Right ventricle myocardium inferior (tissue), 1 donor: ENCODE data around the gene IL17C. TPM values are rescaled to one million over a fixed set of nuclear protein-coding genes. Genes with fewer than 3 reads are reported as not detected.

Experiments
- ATAC-seq: fragments of 200-7000 bp; cut with Tn5 transposase; one replicate; pipeline ENCODE4 v1.9.1; 2020; ENCODE audit warnings: mild to moderate bottlenecking, moderate library complexity
- DNase-seq: peaks from one replicate; pipeline ENCODE4 v3.0.0; 2021; ENCODE audit errors: missing footprints
- intact Hi-C: fragments of 100-400 bp; cut with DNase I; formaldehyde crosslinking; loops from one replicate; pipeline ENCODE4 v1.11.0; 2022
- total RNA-seq: library from RNA; stranded (reverse); fragmentation: NEBNext Ultra II Directional; extraction: Animal tissue kit (Norgen Biotek cat#: 25700); gene quantifications from one replicate; pipeline ENCODE4 v1.2.1, GENCODE V29; 2021
- donor health status: DM: no; HTN: yes; CAD: no; lungs with severe emphysema.

IL17C gene
- total RNA-seq, 1 donor from 2014 or later: not detected

DNA sequence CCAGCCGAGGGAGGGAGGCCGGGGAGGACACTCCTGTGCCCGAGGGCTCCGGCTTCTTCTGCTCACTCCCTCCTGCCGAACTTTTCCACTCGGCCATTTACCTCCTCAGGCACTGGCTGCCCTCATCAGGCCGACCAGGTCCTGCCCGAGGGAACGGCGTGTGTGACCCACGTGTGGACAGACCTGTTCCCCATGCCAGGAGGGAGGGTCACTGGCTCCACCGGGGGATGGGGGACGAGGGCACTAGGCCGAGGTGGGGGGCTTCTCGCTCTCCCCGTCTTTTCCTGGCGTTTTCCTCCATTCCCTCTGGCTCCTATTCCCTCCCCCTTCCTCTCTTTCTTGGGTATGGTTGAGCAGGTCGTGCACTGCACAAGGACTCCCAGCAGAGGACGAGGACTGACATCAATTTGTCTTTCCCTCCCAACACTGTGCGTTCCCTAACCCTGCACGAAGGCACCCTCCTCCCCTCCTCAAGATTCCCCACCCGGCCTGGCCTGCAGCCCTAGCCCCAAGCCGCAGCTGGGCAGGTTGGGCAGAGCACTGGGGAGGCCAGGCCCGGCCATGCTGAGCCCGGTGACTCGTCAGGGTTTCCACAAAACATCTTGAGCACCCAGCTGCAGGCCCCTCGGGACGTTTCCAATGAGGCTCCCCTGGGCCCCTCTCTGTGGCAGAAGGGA is 3.2 kb upstream of the IL17C start:
- ATAC-seq (no peak), DNase-seq (no peak)
- intact Hi-C loops: no loop called here

DNA sequence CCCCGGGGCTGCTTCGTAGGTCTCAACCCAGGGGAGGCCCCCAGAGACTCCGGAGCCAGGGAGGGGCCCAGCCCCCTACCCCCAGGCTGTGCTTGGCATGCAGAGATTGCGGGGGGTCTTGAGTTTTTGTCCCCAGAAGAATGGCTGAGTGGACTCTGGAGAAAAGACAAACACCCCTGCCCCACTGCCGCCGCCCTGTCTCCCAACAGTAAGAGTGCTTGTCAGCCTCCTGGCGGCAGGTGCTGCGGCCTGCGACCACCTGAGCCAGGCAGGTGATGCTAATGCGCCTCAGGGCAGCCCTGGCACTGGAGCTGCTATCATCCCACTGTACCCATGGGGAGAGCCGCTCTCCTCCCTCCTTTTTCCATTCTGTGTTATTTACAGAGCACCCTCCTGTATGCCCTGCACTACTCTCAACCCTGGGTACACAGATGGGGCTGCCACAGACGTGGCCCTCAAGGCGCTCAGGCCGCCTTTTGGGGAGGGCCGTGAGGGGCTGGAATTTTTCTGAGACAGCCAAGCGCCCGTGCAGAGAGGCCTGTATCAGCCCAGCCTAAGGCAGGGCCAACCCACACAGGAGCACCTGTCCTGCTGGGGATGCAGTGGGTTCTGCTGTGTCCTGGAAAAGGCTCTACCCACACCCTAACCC is 2.6 kb upstream of the IL17C start:
- ATAC-seq (no peak), DNase-seq (no peak)
- intact Hi-C loops: no loop called here

DNA sequence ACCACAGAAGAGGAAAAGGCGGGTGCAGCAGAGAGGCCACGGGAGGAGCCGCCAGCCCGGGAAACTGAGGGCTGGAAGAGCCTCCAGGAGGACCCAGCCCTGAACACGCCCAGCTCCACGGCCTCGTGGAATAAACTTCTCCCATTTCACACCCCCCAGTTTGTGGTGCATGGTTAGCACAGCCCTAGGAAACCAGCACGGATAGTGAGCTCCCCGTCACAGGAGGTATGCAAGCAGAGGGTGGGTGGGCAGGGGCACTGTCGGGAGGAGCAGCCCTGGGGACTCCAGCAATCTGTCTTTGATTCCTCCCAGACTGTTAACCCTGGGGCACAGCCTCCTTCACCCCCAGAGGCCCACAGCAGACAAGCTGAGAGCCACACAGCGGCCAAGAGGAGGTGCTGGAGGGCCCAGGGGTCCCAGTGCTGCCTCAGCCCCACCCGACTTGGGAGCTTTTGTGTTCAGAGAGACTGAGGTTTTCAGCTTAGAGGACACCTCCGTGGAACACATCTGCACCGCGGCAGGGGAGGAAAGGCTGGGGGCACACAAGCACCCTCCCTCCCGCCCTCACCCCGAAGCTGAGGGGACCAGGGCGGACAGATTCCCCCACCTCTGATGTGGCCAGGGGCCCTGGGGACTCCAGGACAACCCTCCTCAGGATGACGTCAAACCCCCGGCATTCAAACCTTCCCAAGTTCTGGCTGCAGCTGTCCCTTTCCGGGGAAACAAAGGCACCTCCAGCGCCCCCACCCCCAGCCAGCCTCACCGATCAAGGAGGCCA is 1.7 kb upstream of the IL17C start:
- ATAC-seq: no peak
- intact Hi-C loops: no loop called here
- no peak for DNase-seq

DNA sequence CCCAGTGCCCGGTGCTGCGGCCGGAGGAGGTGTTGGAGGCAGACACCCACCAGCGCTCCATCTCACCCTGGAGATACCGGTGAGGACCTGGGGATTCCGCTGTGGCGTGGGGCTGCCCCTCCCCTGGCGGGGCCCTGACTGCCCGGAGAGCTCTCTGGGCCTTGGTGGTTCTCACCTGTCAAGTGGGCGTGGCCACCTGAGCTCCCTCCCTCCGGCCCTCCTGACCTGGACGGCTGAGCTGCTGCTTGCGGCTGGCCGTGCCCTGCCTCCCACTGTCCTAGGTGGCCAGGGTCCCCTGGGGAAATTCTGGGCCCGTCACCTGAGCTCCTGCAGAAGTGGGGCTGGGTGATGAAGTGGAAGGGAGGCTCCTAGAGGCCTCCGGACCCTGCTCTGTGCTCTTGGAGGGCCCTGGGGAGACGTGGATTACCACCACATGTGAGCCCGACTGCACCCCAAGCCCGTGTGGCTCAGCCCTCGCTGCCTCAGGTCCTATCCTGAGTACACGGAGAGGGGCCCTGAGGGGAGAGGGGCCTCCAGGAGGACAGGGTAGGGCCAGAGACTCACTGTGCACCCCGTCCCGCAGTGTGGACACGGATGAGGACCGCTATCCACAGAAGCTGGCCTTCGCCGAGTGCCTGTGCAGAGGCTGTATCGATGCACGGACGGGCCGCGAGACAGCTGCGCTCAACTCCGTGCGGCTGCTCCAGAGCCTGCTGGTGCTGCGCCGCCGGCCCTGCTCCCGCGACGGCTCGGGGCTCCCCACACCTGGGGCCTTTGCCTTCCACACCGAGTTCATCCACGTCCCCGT is 1.1 kb downstream of the IL17C start:
- ATAC-seq: no peak
- intact Hi-C loops: no loop called here
- DNase-seq: no peak

DNA sequence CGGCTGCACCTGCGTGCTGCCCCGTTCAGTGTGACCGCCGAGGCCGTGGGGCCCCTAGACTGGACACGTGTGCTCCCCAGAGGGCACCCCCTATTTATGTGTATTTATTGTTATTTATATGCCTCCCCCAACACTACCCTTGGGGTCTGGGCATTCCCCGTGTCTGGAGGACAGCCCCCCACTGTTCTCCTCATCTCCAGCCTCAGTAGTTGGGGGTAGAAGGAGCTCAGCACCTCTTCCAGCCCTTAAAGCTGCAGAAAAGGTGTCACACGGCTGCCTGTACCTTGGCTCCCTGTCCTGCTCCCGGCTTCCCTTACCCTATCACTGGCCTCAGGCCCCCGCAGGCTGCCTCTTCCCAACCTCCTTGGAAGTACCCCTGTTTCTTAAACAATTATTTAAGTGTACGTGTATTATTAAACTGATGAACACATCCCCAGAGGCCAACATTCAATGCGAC is 1.7 kb downstream of the IL17C start:
- intact Hi-C loops: no loop called here
- no peak for ATAC-seq
- DNase-seq: no peak

GRCh38 chr16:88640498-88641247 is 2.3 kb downstream of the IL17C start:
- DNase-seq: no peak
- intact Hi-C loops: no loop called here

DNA sequence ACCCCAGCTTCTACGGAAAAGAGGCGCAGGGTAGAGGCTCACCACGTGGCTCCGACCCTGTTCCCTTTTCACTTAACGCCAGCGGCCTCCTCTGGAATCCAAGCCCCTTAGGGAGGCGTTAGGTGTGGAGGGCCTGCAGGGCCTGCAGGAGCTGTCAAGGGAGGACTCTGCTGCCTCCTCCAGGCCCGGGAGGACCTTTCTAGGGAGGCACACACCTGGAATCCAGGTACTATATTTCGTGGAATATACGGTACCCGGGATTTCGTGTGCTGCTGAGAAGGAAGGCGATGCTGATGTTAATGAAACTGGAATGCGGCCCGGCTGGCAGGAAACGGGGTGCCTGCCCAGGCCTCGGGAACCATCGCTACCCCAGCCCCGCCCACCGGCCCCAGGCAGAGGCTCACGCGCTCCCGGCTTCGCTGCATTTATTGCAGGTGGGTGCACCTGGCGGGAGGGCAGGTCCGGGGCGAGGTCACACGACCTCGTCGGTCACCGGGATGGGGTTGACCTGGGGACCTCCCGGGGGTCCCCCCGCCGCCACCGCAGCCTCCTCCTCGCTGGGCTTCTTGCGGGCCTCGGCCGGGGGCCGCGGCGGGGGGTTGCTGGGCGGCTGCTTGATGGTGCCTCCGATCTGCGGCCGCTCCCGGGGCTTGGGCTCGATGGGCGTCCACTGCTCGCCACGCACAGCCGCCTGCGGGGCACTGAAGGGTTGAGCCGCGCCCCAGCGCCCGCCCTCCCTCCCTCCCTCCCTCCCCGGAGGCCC is 4.7 kb downstream of the IL17C start:
- intact Hi-C loops: no loop called here
- ATAC-seq: no peak
- no peak for DNase-seq

More at GRCh38 chr16:88640498-88641247, 2.3 kb downstream of the IL17C start:
- no peak for ATAC-seq

DNA sequence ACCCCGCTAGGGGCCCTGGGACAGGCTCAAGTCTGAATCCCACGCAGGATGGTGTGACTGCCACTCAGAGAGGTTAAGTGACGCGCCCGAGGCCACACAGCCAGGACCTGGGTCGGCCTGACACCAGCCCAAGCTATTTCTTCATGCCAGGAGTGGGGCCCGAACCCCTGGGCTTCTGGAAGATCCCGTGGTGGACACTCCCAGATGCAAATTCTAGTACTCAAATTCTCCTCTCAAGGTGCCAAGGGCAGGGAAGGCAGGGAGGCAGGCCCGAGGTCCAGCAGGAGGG is 5.2 kb downstream of the IL17C start:
- intact Hi-C loops: no loop called here
- no peak for ATAC-seq
- no peak for DNase-seq

- DNase-seq: no peak
- ATAC-seq: no peak
- intact Hi-C loops: no loop called here
These were observed 7.1 kb downstream of the IL17C start for GRCh38 chr16:88645455-88645854.

DNA sequence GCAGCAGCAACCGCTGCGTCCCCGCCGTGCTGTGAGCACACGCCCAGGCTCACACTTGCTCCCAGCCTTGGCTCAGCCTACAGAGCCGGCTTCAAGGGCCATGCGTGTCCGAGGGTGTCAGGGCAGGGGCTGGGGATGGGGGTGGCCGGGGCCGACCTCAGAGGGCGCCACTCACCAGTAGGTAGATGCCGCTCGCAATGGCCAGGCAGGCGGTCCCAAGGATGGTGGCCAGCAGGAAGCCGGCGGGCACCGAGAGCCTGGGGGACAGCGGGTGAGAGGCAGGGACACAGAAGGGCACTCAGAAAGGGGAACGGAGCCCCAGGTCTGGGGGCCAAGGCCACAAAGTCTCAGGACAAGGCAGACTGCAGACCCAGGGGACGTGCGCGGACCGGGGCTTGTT is 7.6 kb downstream of the IL17C start:
- ATAC-seq (no peak), DNase-seq (no peak)
- intact Hi-C loops: no loop called here

DNA sequence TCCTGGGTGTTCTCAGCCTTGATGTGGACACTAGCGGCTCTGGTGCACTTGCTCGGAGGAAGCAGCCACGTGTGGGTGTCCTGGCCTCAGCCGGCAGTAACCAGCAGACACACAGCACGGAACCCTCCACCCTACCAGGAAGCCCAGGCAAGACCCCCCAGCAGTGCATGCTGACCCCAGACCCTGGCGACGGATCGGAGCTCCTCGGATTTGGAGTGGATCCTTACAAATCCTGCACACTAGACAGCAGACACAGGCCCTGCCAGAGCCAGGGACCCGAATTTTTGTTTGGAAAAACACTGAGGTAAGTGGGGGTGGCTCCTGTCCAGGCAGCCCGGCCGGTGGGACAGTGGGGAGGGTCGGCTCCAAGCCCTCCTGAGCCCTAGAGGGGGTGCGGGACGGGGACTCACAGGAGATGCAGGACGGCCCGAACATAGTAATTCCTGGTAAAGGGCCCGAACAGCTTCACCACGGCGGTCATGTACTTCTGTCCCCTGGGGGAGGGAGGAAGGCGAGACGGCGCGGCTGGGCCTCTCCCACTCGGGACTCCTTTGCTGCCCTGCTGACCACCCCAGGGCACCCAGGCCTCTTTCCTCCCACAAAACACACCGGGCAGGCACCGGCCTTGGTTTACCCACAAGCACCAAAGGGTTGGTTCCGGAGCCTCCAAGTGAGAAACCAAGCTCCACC is 8.1 kb downstream of the IL17C start:
- no peak for DNase-seq
- ATAC-seq: no peak
- intact Hi-C loops: no loop called here

- intact Hi-C loops: no loop called here
- DNase-seq (no peak), ATAC-seq (no peak)
These were observed 9.1 kb downstream of the IL17C start for GRCh38 chr16:88647178-88648070.

GRCh38 chr16:88649195-88649923 is 11.0 kb downstream of the IL17C start:
- intact Hi-C loops: no loop called here
- DNase-seq (no peak), ATAC-seq (no peak)

DNA sequence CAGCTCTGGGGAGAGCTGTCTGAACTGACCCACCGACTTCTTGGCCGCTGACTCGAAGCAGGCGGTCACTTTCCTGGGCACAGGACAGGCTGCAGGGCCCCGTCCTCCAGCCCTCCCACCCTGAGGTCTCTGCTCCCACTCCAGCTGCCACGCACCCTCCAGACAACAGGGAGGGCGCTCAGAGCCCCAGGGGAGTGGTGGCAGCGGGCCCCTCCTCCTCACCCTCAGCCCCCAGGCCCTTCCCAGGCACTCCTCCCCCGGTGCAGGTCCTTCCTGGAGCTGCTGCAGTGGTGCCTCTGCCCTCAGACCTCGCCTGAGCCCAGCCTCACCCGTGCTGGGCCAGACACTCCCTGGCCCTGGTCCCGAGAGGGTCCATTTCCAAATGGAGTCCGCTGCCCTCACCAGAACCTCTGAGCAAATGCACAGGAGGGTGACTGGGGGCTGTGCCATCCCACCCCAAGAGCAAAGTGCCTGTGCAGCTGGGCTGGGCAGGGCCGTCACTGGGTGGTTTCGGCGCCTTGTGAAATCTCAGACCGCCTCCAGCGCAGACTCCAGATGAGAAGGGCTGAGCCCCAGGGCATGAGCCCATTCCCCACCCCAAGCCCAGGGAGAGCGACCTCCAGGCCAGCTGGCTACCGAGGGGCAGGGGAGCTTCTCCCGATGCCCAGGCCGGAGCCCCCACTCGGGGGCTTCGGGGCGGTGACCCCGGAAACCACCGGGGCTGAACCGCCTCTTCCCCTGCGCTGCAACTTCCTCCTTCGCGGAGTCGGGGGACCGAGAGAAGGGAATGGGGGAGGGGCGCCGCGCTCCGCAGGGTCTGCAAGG is 11.8 kb downstream of the IL17C start:
- intact Hi-C loops: no loop called here
- DNase-seq: no peak
- ATAC-seq: peak; percentile 38

DNA sequence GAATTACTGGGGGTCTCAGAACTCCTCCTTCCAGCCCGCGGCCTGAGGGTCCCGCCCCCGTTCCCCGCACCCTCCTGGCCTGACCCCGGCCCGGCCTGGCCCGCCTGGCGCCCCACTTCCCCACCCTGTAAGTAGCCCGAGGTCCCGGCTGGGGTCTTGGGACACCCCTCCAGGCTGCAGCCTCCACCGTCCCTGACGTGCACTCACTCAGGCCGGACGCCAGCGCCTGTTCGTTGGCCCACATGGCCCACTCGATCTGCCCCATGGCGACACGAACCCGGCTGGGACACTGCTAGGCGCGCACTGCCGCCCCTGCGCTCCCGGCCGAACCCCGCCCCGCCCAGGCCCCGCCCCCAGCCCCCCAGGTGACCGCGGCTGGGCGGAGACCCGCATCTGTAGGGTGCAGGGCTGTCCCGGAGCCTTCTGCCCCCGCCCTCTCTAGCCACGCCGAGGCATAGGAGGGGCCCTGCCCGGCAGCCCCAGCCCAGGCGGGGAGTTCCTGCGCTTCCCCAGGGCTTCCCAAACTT is 12.4 kb downstream of the IL17C start, which contains the start of gene CYBA:
Gene CYBA, minus strand, starts transcription at position 305 of the 527 bp plus-strand sequence. Its CDS starts 40 bp downstream, at position 265.
- ATAC-seq (peak; percentile 92), DNase-seq (peak; percentile 93)
- intact Hi-C loops: no loop called here
